Upper lobe of left lung (tissue), 6 donors: ENCODE results near the gene DAZAP1. TPM values are rescaled to one million over a fixed set of nuclear protein-coding genes. Genes with fewer than 3 reads are reported as not detected.
A peak's percentile ranks its signal among the peaks of the same experiment; 100 is the strongest.

Source experiments
- ATAC-seq, 2 donors: fragments of 200-7000 bp; cut with Tn5 transposase; one replicate each; pipeline ENCODE4 v1.9.1; 2022; ENCODE audit warnings: mild to moderate bottlenecking in 2 of 2, moderate library complexity in 2 of 2; ENCODE audit not compliant: low FRiP score in 2 of 2
- DNase-seq, 2 donors: peaks; one replicate each; pipeline ENCODE4 v3.0.0-alpha.2; 2019 to 2020
- H3K27ac ChIP-seq, 4 donors: fragments of 200-600 bp; sonication (generic); one replicate each; pipeline ENCODE4 v1.5.1; 2016 to 2019
- H3K27me3 ChIP-seq, 4 donors: fragments of 200-600 bp; sonication (generic); one replicate each; pipeline ENCODE4 v1.5.1; 2017 to 2019
- H3K36me3 ChIP-seq, 4 donors: fragments of 200-600 bp; sonication (generic); one replicate each; pipeline ENCODE4 v1.5.1; 2016 to 2019
- H3K4me1 ChIP-seq, 4 donors: fragments of 200-600 bp; sonication (generic); one replicate each; pipeline ENCODE4 v1.5.1; 2018 to 2019
- H3K4me3 ChIP-seq, 4 donors: fragments of 200-600 bp; sonication (generic); one replicate each; pipeline ENCODE4 v1.5.1; 2017 to 2019; ENCODE audit warnings: mild to moderate bottlenecking in 2 of 4, moderate library complexity in 1 of 4
- H3K9me3 ChIP-seq, 4 donors: fragments of 200-600 bp; sonication (generic); one replicate each; pipeline ENCODE4 v1.5.1; 2018 to 2019
- CTCF ChIP-seq, 6 experiments: fragments of 450-650 bp in 4 of 6; fragments of 200-600 bp in 2 of 6; sonication (generic) in 2 of 6; IDR thresholded peaks; one replicate each; pipeline ENCODE4 v1.5.1; 2016 to 2019; ENCODE audit warnings: antibody characterized with exemption in 6 of 6
- EP300 ChIP-seq, 4 donors: sonication (generic); formaldehyde crosslinking; IDR thresholded peaks; one replicate each; pipeline ENCODE4 v1.5.1; 2017; ENCODE audit warnings: antibody characterized with exemption in 4 of 4, control low read depth in 2 of 4
- POLR2A ChIP-seq, 4 donors: fragments of 450-650 bp; IDR thresholded peaks; one replicate each; pipeline ENCODE4 v1.5.1; 2016 to 2017; ENCODE audit warnings: antibody characterized with exemption in 4 of 4, mild to moderate bottlenecking in 2 of 4
- POLR2AphosphoS5 ChIP-seq, 2 donors: sonication (generic); formaldehyde crosslinking; IDR thresholded peaks; one replicate each; pipeline ENCODE4 v1.5.1; 2017; ENCODE audit warnings: antibody characterized with exemption in 2 of 2
- WGBS, 2 donors: methylation state at CpG; one replicate each; pipeline ENCODE4 v1.1.5; 2017 to 2018; 5-methylcytosine and 5-hydroxymethylcytosine counted together
- total RNA-seq, 6 donors: library from RNA; depleted of rRNA in 4 of 6; stranded (reverse); fragments of >200 nt in 4 of 6; gene quantifications; one replicate each; pipeline versions ENCODE4 v1.1.0 to v1.2.1, GENCODE V29; 2016 to 2021
- donor health status: DM: no; HTN: no; CAD: no; lungs with moderate emphysema.
- donor health status: DM: no; HTN: yes; CAD: no; lungs with severe emphysema.

DAZAP1 gene
- total RNA-seq, 6 donors from 2014 or later: 38.9 to 107 (median 78.7) TPM

GRCh38 chr19:1382250-1382649 is 25.1 kb upstream of the DAZAP1 start:
- no peak for TF ChIP-seq CTCF (IDR thresholded peaks at IDR 0.05)
- no peak for TF ChIP-seq POLR2A (IDR thresholded peaks at IDR 0.05)
- TF ChIP-seq EP300 (IDR thresholded peaks at IDR 0.05): no peak
- TF ChIP-seq POLR2AphosphoS5 (IDR thresholded peaks at IDR 0.05): no peak
- ATAC-seq (no peak), DNase-seq (no peak)
- Histone ChIP-seq H3K9me3 (no peaks in the 10 kb centered on the region), H3K4me1 (peaks cover 10 to 28% (median 19%) of the 10 kb centered on the region in 4 donors), H3K4me3 (no peak overlapping the region), H3K27me3 (no peaks in the 10 kb centered on the region), H3K27ac (no peak overlapping the region), H3K36me3 (peaks cover 0 to 24% (median 5%) of the 10 kb centered on the region in 4 donors)
- 76 to 88% methylated on average over 3 of the region's 3 CpGs for WGBS, 2 donors

GRCh38 chr19:1383017-1383311 is 24.4 kb upstream of the DAZAP1 start:
- ATAC-seq: no peak
- H3K4me3 ChIP-seq: peak overlapping the region in 2 of 4 donors; percentile 97 to 100
- no peak for DNase-seq
- 17 to 18% methylated on average over 8 to 9 of the region's 9 CpGs for WGBS, 2 donors
- H3K4me1 ChIP-seq: peaks cover 10 to 31% (median 19%) of the 10 kb centered on the region in 4 donors
- peaks cover 0 to 20% (median 2%) of the 10 kb centered on the region in 4 donors for H3K36me3 ChIP-seq
- H3K9me3 ChIP-seq: no peaks in the 10 kb centered on the region
- no peaks in the 10 kb centered on the region for H3K27me3 ChIP-seq
- TF ChIP-seq CTCF (IDR thresholded peaks at IDR 0.05): no peak
- TF ChIP-seq POLR2A (IDR thresholded peaks at IDR 0.05): no peak
- TF ChIP-seq POLR2AphosphoS5 (IDR thresholded peaks at IDR 0.05): no peak
- no peak for TF ChIP-seq EP300 (IDR thresholded peaks at IDR 0.05)
- H3K27ac ChIP-seq: peak overlapping the region in 3 of 4 donors; percentile 88 to 94 (median 89)

GRCh38 chr19:1383312-1384084 is 23.9 kb upstream of the DAZAP1 start, which contains the start of gene NDUFS7:
Gene NDUFS7, plus strand, starts transcription at chr19:1383907. Its CDS starts 20 bp downstream, at chr19:1383927.
- TF ChIP-seq POLR2AphosphoS5 (IDR thresholded peaks at IDR 0.05) (peak; percentile 76 to 82), CTCF (IDR thresholded peaks at IDR 0.05) (peak in 5 of 6 experiments; percentile 16 to 86 (median 68)), EP300 (IDR thresholded peaks at IDR 0.05) (peak in 1 of 4 donors; percentile 15), POLR2A (IDR thresholded peaks at IDR 0.05) (peak; percentile 32 to 76 (median 46))
- Histone ChIP-seq H3K4me3 (peak within 1 kb of the TSS; percentile 63 to 100 (median 96)), H3K27me3 (no peaks in the 10 kb centered on the region), H3K9me3 (no peaks in the 10 kb centered on the region), H3K4me1 (peaks cover 10 to 31% (median 19%) of the 10 kb centered on the region in 4 donors), H3K27ac (peak within 1 kb of the TSS; percentile 87 to 94 (median 88)), H3K36me3 (peaks cover 0 to 20% (median 6%) of the 10 kb centered on the region in 4 donors)
- 0 to 1% methylated on average over 3 to 55 of the region's 90 CpGs for WGBS, 2 donors
- ATAC-seq: peak; percentile 94 to 96
- DNase-seq: peak; percentile 89 to 98

- TF ChIP-seq POLR2AphosphoS5 (IDR thresholded peaks at IDR 0.05) (no peak), POLR2A (IDR thresholded peaks at IDR 0.05) (no peak), EP300 (IDR thresholded peaks at IDR 0.05) (no peak), CTCF (IDR thresholded peaks at IDR 0.05) (no peak)
- peaks cover 0 to 24% (median 11%) of the 10 kb centered on the region in 4 donors for H3K36me3 ChIP-seq
- ATAC-seq: no peak
- no peak for DNase-seq
- H3K9me3 ChIP-seq: no peaks in the 10 kb centered on the region
- H3K4me1 ChIP-seq: peaks cover 10 to 31% (median 19%) of the 10 kb centered on the region in 4 donors
- peak overlapping the region; percentile 63 to 100 (median 96) for H3K4me3 ChIP-seq
- 0% methylated on average over 2 to 10 of the region's 23 CpGs for WGBS, 2 donors
- H3K27ac ChIP-seq: peak overlapping the region; percentile 87 to 94 (median 88)
- H3K27me3 ChIP-seq: no peaks in the 10 kb centered on the region
Measured at GRCh38 chr19:1384085-1384462, 23.3 kb upstream of the DAZAP1 start.
